Measurements from ENCODE around the gene NTNG1. TPM values are rescaled to one million over a fixed set of nuclear protein-coding genes. Genes with fewer than 3 reads are reported as not detected.

Gene NTNG1
- total RNA-seq, 1 donor from 2014 or later = 0.79 TPM

DNA sequence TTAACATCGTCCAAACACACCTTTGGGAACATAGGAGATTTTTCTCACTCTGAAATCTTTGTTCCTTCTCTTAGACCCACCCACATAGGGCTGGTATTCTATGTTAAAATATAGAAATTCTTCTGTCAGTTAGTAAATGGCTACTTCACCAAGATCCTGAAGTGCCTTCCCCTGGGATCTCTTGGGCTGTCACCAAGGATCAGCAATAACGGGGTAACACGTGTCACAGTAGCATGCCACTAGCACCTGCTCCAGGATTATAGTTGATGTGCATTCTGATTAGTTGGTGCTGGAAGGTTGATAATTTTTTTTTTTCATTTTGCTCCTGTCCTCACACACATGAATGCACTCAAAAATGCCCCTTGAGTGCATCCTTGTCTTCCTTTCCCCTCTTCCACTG, 298.7 kb downstream of the NTNG1 start:
- Mint-ChIP-seq H3K27me3 (ENCODE audit: insufficient read depth, low read depth) (no peaks in the 10 kb centered on the region), H3K36me3 (no peaks in the 10 kb centered on the region), H3K27ac (no peak overlapping the region), H3K4me3 (no peak overlapping the region), H3K4me1 (peaks cover 2% of the 10 kb centered on the region), H3K9me3 (no peaks in the 10 kb centered on the region)
- TF ChIP-seq, protein P1, sequence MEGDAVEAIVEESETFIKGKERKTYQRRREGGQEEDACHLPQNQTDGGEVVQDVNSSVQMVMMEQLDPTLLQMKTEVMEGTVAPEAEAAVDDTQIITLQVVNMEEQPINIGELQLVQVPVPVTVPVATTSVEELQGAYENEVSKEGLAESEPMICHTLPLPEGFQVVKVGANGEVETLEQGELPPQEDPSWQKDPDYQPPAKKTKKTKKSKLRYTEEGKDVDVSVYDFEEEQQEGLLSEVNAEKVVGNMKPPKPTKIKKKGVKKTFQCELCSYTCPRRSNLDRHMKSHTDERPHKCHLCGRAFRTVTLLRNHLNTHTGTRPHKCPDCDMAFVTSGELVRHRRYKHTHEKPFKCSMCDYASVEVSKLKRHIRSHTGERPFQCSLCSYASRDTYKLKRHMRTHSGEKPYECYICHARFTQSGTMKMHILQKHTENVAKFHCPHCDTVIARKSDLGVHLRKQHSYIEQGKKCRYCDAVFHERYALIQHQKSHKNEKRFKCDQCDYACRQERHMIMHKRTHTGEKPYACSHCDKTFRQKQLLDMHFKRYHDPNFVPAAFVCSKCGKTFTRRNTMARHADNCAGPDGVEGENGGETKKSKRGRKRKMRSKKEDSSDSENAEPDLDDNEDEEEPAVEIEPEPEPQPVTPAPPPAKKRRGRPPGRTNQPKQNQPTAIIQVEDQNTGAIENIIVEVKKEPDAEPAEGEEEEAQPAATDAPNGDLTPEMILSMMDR (IDR thresholded peaks at IDR 0.05) = no peak
- no peak for TF ChIP-seq EZH2 (IDR thresholded peaks at IDR 0.05)
- TF ChIP-seq EZH2phosphoT487 (IDR thresholded peaks at IDR 0.05) = no peak
- H4K20me1 ChIP-seq (ENCODE audit: low read depth) = no peaks in the 10 kb centered on the region
- H3K4me3 ChIP-seq = no peak overlapping the region
- no peak overlapping the region for H2AFZ ChIP-seq (replicated peaks)
- H3F3A ChIP-seq (ENCODE audit: low read depth) = no peaks in the 10 kb centered on the region
- H3K36me3 ChIP-seq = no peaks in the 10 kb centered on the region
- no peak overlapping the region for H3K27ac ChIP-seq
- H3K9me3 ChIP-seq (ENCODE audit: low read depth) = no peaks in the 10 kb centered on the region
- no peaks in the 10 kb centered on the region for H3K79me2 ChIP-seq (ENCODE audit: low read depth)
- no peak for DNase-seq (ENCODE audit: low spot score)
- no peaks in the 10 kb centered on the region for H3K4me1 ChIP-seq
- H3K4me2 ChIP-seq = no peak overlapping the region
- H3K9ac ChIP-seq = no peak overlapping the region
- no peaks in the 10 kb centered on the region for H3K27me3 ChIP-seq

DNA sequence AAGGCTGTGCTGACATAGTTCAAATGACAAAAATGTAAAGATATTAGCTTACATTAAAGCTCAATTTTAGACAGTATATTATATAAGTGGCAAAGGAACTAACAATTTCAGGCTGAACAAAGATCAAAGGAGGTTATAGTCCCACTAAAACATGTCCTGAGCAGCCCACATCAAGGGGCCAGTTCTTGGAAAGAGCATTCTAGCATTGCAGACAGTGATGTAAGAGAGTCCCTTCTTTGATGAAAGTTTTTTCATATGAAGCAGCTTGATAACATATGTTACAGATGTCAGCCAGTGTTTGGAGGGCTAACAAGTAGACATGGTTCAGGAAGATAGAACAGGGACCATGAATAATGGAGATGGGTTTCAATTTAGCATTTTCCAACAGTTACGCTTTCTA, 301.7 kb downstream of the NTNG1 start:
- TF ChIP-seq EZH2phosphoT487 (IDR thresholded peaks at IDR 0.05) = no peak
- no peaks in the 10 kb centered on the region for H3K79me2 ChIP-seq (ENCODE audit: low read depth)
- H3K27ac ChIP-seq = no peak overlapping the region
- H3K36me3 ChIP-seq = no peaks in the 10 kb centered on the region
- no peak overlapping the region for H3K4me3 Mint-ChIP-seq
- no peak overlapping the region for H3K4me3 ChIP-seq
- H3K36me3 Mint-ChIP-seq = no peaks in the 10 kb centered on the region
- no peak overlapping the region for H3K9ac ChIP-seq
- H3K4me1 Mint-ChIP-seq = no peaks in the 10 kb centered on the region
- no peak for DNase-seq (ENCODE audit: low spot score)
- no peaks in the 10 kb centered on the region for H3K9me3 ChIP-seq (ENCODE audit: low read depth)
- H3K9me3 Mint-ChIP-seq = no peaks in the 10 kb centered on the region
- no peaks in the 10 kb centered on the region for H3K4me1 ChIP-seq
- no peaks in the 10 kb centered on the region for H3K27me3 ChIP-seq
- H2AFZ ChIP-seq (replicated peaks) = no peak overlapping the region
- no peaks in the 10 kb centered on the region for H4K20me1 ChIP-seq (ENCODE audit: low read depth)
- no peak overlapping the region for H3K4me2 ChIP-seq
- no peaks in the 10 kb centered on the region for H3K27me3 Mint-ChIP-seq (ENCODE audit: insufficient read depth, low read depth)
- no peak overlapping the region for H3K27ac Mint-ChIP-seq
- H3F3A ChIP-seq (ENCODE audit: low read depth) = no peaks in the 10 kb centered on the region

DNA sequence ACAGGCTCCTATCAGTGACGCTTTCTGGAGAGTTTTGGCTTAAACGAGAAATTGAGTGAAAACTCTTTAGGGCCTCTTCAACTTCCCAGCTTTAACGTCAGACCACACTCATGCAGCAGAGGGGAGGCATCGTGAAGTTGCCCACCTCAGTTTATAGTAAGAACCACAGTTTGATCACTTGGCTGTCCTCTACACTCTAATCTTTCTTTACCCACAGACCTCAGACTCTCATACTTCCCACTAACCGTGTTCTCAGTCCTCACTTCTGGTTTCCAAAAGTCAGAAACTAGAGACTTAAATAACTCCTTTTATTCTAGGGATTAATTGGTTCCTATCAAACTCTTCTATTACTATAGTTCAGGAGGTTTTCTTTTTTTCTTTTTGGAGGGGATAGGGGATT, 302.2 kb downstream of the NTNG1 start:
- Histone ChIP-seq H3K27ac (no peak overlapping the region), H3K9ac (no peak overlapping the region), H4K20me1 (ENCODE audit: low read depth) (no peaks in the 10 kb centered on the region), H3K79me2 (ENCODE audit: low read depth) (no peaks in the 10 kb centered on the region), H3F3A (ENCODE audit: low read depth) (no peaks in the 10 kb centered on the region), H3K9me3 (ENCODE audit: low read depth) (no peaks in the 10 kb centered on the region), H2AFZ (replicated peaks) (no peak overlapping the region), H3K4me3 (no peak overlapping the region), H3K4me1 (no peaks in the 10 kb centered on the region), H3K27me3 (no peaks in the 10 kb centered on the region), H3K36me3 (no peaks in the 10 kb centered on the region), H3K4me2 (no peak overlapping the region)
- no peak for DNase-seq (ENCODE audit: low spot score)
- Mint-ChIP-seq H3K9me3 (no peaks in the 10 kb centered on the region), H3K4me3 (no peak overlapping the region), H3K27me3 (ENCODE audit: insufficient read depth, low read depth) (no peaks in the 10 kb centered on the region), H3K27ac (no peak overlapping the region), H3K4me1 (no peaks in the 10 kb centered on the region), H3K36me3 (no peaks in the 10 kb centered on the region)
- TF ChIP-seq EZH2 (IDR thresholded peaks at IDR 0.05) (no peak), EZH2phosphoT487 (IDR thresholded peaks at IDR 0.05) (no peak)
- TF ChIP-seq, protein P1 (IDR thresholded peaks at IDR 0.05) = no peak

DNA sequence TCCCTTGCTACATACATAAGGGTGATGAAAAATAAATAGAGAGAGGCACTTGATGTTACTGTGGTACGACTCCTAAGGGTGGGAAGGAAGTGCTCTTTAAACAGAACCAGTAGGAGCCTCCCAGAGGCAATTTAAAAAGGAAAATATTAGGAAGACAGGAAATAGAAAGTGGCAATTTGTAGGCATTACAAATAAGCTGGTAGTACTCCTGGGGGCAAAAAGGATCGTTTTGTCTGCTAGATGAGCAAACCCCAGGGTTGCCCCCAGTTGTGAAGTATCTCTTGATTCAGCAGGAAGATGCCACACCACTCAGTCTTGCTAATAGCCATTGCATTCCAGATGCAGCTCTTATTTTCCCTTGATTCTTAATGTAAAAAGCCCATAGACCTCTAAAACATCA, 303.0 kb downstream of the NTNG1 start:
- no peak overlapping the region for H3K27ac ChIP-seq
- H3K4me3 ChIP-seq = no peak overlapping the region
- no peak overlapping the region for H3K4me2 ChIP-seq
- Mint-ChIP-seq H3K4me1 (peaks cover under 1% of the 10 kb centered on the region), H3K27me3 (ENCODE audit: insufficient read depth, low read depth) (no peaks in the 10 kb centered on the region), H3K4me3 (no peak overlapping the region), H3K27ac (no peak overlapping the region), H3K36me3 (no peaks in the 10 kb centered on the region), H3K9me3 (no peaks in the 10 kb centered on the region)
- H3K36me3 ChIP-seq = no peaks in the 10 kb centered on the region
- H3K9ac ChIP-seq = no peak overlapping the region
- H3K9me3 ChIP-seq (ENCODE audit: low read depth) = no peaks in the 10 kb centered on the region
- DNase-seq (ENCODE audit: low spot score) = no peak
- H3K79me2 ChIP-seq (ENCODE audit: low read depth) = no peaks in the 10 kb centered on the region
- H3K4me1 ChIP-seq = no peaks in the 10 kb centered on the region
- H2AFZ ChIP-seq (replicated peaks) = no peak overlapping the region
- no peak for TF ChIP-seq EZH2 (IDR thresholded peaks at IDR 0.05)
- no peak for TF ChIP-seq EZH2phosphoT487 (IDR thresholded peaks at IDR 0.05)
- TF ChIP-seq, protein P1 (IDR thresholded peaks at IDR 0.05) = no peak
- H3F3A ChIP-seq (ENCODE audit: low read depth) = no peaks in the 10 kb centered on the region
- no peaks in the 10 kb centered on the region for H3K27me3 ChIP-seq
- no peaks in the 10 kb centered on the region for H4K20me1 ChIP-seq (ENCODE audit: low read depth)

Measured in neural progenitor cell (in vitro differentiated cells).